Hindlimb muscle (tissue), 1 donor: ENCODE measurements around the gene RERE. TPM values are rescaled to one million over a fixed set of nuclear protein-coding genes. Genes with fewer than 3 reads are reported as not detected.
"Not testable (repeated sequence)": the region's sequence is repeated elsewhere in the genome, so short reads cannot be mapped to it uniquely, and the experiment has no call there.

ENCODE experiments used
- DNase-seq: peaks from one replicate; pipeline ENCODE4 v3.0.0-alpha.2; 2013
- polyA plus RNA-seq: library from polyadenylated mRNA; unstranded; fragments of 120-200 nt; gene quantifications from one replicate; pipeline ENCODE4 v1.2.1, GENCODE V29; 2013; ENCODE audit not compliant: insufficient read length

The RERE gene
- polyA plus RNA-seq, 1 donor = 93.9 TPM

GRCh38 chr1:8467308-8467707 is 350.1 kb downstream of the RERE start:
- no peak for DNase-seq

GRCh38 chr1:8465692-8466091 is 351.7 kb downstream of the RERE start:
- DNase-seq = no peak

GRCh38 chr1:8465013-8465412 is 352.4 kb downstream of the RERE start:
- DNase-seq = no peak

GRCh38 chr1:8464377-8464776 is 353.1 kb downstream of the RERE start:
- DNase-seq = no peak

GRCh38 chr1:8463144-8463927 is 354.1 kb downstream of the RERE start:
- DNase-seq = peak; percentile 68

- DNase-seq = no peak
Observed at GRCh38 chr1:8462371-8462892, 355.0 kb downstream of the RERE start.

GRCh38 chr1:8461351-8462110 is 355.9 kb downstream of the RERE start:
- no peak for DNase-seq

- DNase-seq = no peak
Observed at GRCh38 chr1:8460784-8461183, 356.7 kb downstream of the RERE start.

GRCh38 chr1:8460132-8460544 is 357.3 kb downstream of the RERE start:
- no peak for DNase-seq

GRCh38 chr1:8458607-8459006 is 358.8 kb downstream of the RERE start:
- DNase-seq = no peak

- no peak for DNase-seq
Observed at GRCh38 chr1:8457760-8458381, 359.6 kb downstream of the RERE start.

- DNase-seq = no peak
Observed at GRCh38 chr1:8456991-8457390, 360.4 kb downstream of the RERE start.

- no peak for DNase-seq
Observed at GRCh38 chr1:8456308-8456912, 361.0 kb downstream of the RERE start.

GRCh38 chr1:8455700-8456307 is 361.6 kb downstream of the RERE start:
- no peak for DNase-seq

GRCh38 chr1:8450312-8450711 is 367.1 kb downstream of the RERE start:
- DNase-seq = no peak

- DNase-seq = no peak
Observed at GRCh38 chr1:8448911-8449661, 368.4 kb downstream of the RERE start.

GRCh38 chr1:8448505-8448904 is 368.9 kb downstream of the RERE start:
- not testable (repeated sequence) for DNase-seq

- no peak for DNase-seq
Observed at GRCh38 chr1:8447616-8448150, 369.8 kb downstream of the RERE start.

GRCh38 chr1:8446119-8446518 is 371.3 kb downstream of the RERE start:
- not testable (repeated sequence) for DNase-seq

GRCh38 chr1:8443558-8444194 is 373.8 kb downstream of the RERE start:
- no peak for DNase-seq

- no peak for DNase-seq
Observed at GRCh38 chr1:8441426-8441825, 376.0 kb downstream of the RERE start.
